NOMO-1 (cell line): ENCODE measurements around the gene SLC35D1.
"Not testable (repeated sequence)": the region's sequence is repeated elsewhere in the genome, so short reads cannot be mapped to it uniquely, and the experiment has no call there.

ENCODE experiments used
- DNase-seq, 2 experiments: peaks; one replicate each; lab custom pipeline; 2025; ENCODE audit not compliant: unreplicated experiment in 2 of 2; lab: John Stamatoyannopoulos, UW

Gene SLC35D1

DNA sequence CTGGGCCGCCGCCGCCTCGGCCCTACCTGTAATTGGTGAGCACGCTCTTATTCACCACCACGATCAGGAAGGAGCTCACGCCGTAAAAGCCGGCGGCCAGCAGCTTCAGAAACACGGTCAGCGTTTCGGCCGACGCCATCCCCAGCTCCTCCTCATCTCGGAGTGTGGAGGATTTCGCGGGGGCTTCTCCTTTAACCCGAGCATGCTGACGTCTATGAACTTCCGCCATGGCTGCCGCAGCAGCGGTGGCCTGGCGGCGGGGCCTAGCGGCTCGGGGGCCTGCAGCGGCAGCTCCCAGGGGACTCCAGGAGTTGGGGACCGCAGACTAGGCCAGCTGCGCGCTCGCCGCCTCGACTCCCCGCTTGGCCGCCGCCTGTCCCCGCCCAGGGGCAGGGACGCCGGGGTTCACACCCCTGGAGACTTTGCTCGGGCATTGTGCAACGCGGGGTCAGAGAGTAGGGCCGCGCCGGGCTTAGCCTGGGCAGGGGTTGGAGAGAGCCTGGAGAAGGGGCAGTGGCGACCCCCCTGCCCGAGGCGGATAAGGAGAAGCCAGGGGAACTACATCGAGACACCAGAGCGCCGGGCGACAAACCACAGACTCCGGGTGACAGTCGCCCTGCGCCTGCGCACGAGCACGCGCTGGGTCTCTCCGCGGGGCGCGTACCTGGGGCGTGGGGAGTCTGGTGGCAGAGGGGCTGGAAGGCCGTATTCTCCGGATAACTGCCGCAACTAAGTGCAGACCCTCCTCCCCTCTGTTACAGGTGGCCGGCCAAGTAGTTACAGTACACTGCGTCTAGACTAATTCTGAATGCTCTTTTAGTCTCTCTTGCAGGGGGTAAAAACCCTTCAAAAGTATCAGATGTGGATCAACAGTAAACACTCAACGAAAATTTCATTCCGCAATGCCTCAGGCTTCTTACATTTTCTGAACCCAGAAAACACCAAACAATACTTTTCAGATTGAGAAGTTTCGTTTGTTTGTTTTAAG, at the start of gene SLC35D1:
TSS of gene SLC35D1 (minus strand) at position 364 of the 988 bp plus-strand sequence. CDS start at position 229, 135 bp downstream.
- peak; percentile 50 to 66 for DNase-seq

DNA sequence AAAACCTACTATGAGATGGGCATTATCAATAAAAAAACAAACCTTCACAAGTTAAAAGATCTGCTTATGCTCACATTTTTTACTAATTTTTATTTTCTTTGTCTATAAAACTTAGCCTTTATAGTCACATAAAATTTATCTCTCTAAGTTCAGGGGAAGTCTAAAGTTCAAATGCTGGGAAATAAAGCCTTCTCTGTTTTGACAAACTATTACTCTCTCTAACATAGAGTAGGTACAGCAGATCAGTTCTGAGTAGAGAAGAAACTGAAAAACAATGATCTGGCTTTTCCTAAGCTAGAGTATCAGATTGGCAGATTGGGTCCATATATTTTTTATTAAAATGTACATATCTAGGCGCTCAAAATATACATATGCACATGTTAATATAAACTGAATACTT, 49.6 kb upstream of the SLC35D1 start:
- no peak for DNase-seq

DNA sequence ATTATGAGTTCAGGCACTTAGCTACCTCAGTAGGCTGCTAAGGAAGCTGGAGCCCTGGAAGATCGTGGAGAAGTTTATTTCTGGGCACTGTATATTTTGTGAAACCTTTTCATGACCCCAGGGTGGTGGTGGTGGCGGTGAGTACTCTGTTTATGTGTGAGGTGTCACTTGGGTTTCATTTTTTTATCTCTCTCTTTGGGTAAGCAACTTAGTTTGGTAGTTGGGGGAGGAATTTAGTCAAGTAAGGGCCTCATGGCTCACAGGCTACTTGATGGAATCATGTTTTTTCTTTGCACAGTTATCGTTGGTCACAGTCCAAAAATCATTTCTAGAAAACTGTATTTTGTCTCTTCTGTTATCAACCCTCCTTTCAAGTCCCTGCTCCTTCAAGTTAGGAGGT, 46.9 kb upstream of the SLC35D1 start:
- DNase-seq = no peak

DNA sequence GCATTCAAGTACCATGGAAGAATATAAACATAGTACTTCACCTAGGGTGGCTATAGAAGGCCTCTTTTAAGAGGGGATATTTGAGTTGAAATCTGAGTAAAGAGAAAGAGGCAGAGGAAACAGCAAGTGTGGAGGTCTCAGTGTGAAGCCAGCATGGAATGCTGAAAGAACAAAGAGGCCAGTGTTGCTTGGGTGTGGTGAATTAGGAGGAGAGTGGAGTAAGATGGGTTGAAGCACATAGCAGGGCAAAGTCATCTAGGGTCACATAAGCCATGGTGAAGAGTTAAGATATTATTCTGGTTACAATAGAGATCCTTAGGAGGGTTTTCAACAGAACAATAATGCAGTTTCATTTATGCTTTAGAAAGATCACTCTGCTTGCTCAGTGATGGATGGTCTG, 43.4 kb upstream of the SLC35D1 start:
- DNase-seq = no peak

DNA sequence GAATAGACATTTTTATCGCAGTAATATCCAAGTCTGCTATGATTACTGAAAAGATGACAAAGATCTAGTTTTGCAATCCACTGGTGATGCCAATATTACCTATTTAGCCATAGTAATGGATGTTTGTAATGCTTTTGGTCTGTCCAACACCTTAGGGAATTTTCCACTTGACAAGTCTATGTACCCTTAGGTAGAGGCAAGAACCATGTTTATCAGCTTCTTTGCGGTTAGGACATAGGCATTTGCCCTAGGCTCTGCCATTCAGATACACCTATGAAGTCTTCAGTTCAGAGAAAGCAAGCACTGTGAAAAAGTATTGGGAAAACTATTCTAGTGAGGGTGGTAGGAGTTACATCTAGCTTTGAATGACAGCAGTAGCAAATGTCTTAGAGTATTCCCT, 40.2 kb upstream of the SLC35D1 start:
- no peak for DNase-seq

DNA sequence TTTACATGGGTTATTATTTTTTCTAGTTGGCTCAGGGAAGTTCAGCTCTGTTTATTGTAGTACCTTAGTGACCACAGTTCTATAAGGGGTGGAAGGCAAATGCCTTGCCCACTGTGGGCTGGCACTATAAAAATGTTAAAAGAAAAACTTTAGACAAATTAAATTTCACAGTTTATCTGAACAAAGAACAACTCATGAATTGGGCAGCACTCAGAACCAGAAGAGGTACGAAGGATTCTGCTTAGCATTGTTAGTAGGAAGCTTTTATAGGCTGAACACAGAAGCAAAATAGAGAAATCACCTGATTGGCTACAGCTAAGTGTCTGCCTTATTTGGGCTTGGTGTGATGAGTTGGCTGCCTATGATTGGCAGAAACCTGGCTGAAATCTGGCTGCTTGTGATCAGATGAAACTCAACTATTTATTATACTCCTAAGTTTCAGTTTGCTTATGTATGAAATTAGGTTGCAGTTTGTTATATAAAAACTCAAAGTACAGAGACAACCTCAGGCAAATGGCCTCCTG, 35.8 kb upstream of the SLC35D1 start:
- DNase-seq = no peak

DNA sequence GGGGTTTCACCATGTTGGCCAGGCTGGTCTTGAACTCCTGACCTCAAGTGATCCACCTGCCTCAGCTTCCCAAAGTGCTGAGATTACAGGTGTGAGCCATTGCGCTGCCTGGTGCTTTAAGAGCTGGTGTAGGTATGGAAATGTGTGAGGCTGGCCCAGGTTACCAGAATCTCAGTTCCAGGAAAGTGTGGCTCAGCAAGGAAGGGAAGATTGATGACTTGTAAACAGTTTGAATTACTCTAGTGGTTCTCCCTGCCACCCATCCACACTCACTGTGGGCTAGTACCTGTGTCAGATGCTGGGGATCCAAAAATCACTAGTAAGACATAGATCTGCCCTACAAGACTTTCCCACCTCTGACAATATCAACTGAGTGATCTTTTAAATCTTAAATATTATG, 34.5 kb upstream of the SLC35D1 start:
- DNase-seq = no peak

DNA sequence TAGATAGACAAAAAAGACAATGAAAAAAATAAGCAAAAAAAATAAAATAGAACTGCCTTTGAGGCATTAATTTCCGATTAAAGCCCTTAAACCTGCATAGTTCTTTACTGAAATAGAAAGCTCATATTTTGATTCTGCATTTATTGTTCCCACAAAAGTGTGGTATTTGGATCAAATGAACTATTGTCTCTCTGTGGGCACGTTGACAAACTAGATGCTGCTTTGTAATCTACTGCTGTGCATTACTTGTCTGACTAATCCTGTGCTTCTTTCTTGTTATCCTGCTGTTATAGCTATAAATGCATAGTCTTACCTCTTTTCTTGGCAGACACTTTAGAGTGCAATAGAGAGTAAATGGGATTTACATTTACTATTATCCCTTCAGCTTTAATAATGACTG, 31.4 kb upstream of the SLC35D1 start:
- DNase-seq = no peak

DNA sequence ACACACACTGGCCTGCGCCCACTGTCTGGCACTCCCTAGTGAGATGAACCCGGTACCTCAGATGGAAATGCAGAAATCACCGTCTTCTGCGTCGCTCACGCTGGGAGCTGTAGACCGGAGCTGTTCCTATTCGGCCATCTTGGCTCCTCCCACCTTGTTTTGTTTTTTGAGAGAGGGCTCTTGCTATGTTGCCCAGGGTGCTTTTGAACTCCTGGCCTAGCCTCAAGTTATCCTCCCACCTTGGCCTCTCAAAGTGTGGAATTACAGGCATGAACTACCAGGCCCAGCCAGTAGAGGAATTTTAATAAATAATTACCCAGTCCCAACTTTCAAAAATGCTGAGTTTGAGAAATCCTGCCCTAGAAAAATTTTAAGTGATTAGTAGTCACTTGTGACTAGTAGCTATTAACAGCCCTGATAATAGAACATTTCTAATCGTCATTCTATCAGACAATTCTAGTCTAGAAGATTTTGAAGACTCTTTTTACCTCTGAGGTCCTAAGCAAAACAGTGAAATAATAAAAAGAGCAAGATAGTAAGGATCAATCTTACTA, 30.9 kb upstream of the SLC35D1 start:
- DNase-seq = no peak

DNA sequence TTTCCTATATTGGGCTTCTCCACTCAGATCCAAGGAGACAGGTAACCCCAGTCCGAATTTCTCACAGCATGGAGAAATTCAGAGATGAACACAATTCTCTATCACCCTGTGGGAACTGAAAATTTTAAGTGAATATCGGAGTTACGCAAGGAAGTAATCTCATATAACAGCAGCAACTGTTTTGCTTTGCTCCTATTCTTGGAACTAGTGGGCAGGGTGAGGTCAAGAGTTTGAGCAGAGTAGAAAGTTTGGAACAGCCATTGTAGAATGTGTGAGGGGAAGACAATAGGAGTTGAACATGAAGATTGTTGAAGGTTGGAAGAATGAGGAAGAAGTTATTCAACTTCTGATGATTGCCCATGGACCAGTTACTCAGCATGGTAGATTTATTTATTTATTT, 24.3 kb upstream of the SLC35D1 start:
- no peak for DNase-seq

DNA sequence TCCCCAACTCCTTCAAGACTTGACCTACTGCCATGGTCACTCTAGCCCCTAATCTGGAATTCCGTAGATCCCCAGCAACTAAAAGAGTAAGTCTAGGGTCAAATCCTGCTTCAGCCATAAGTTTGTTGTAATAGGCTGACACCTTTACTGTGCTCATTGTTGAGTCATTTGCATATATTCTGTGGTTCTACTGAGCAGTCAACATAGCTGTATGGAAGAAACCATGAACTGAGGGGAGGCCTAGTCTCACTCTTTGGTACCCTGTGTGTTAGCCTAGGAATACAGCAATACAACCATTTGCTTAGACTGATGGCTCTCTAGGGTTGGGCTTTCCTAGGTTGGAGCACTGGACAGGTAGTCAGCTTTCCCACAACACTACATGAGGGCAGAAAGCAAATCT, 23.6 kb upstream of the SLC35D1 start:
- no peak for DNase-seq

DNA sequence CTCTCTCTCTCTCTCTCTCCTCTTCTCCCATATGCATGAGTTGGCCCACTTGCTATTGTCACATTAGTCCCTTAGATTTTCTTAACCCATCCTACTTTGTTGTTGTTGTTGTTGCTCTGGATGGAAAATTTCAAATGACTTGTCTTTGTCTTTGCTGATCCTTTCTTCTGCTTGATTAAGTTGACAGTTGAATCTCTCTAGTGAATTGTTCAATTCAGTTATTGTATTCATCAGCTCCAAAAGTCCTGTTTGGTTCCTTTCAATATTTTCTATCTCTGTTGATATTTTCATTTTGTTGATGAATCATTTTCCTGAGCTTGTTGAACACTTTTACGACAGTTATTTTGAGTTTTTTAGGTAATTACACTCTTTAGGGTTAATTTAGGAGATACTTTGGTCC, 18.8 kb upstream of the SLC35D1 start:
- no peak for DNase-seq

DNA sequence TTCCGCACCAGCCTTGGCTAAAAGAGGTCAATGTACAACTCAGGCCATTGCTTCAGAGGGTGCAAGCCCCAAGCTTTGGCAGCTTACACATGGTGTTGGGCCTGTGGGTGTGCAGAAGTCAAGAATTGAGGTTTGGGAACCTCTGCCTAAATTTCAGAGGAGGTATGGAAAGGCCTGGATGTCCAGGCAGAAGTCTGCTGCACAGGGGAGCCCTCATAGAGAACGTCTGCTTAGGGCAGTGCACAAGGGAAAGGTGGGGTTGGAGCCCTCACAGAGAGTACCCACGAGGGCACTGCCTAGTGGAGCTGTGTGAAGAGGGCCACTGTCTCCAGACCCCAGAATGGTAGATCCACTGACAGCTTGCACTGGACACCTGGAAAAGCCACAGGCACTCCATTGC, 13.7 kb upstream of the SLC35D1 start:
- DNase-seq = not testable (repeated sequence)

DNA sequence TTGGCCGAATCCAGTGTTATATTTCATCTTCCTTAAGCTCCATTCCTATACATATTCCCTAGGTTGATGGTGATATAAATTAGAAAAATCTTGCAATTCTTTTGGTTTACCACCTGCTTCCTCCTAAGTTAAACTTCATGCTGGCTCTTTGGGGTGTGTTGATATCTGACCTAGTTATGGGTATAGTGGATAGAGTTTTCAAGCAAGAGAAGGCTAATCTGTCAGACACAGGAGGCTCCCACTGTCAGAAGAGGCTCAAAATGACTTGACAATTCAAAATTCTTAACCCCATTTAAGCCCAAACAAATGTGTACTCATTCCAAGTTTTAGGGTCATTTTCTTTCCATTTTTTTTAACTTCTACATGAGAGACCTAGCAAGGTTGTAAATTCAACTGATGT, 8.5 kb upstream of the SLC35D1 start:
- DNase-seq = no peak

DNA sequence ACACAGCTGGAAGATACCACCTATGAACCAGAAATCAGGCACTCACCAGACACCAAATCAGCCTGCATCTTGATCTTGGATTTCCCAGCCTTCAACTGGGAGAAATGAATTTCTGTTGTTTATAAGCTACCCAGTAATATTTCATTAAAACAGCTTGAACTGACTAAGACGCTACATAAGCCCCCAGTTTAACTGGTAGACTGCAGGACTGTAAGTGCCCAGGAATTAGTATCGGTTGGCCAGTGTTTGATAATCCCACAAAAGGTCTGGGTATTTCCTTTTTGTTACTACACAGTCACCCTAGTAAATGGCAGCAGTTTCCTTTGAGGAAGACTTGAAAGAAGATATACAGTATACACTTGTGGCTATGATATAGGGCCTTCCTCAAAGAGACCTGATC, 7.3 kb upstream of the SLC35D1 start:
- DNase-seq = no peak

DNA sequence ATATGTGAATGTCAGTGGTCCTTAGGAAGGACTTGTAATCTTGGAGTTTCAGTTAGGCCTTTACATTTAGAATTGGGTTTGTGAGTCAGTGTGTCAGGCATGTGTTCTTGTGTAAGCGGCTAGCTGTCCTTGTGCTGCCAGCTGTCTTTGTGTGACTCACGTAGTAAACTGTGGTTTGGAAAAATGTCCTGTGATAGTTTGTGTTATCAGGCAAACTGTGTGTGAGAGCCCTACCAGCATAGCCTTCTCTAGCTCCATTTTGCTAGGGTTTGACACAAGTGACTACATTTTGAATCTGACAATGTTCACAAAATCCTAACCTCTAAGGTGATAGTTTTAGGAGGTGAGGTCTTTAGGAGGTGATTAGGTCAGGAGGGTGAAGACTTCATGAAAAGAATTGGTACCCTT, 6.9 kb upstream of the SLC35D1 start:
- no peak for DNase-seq

DNA sequence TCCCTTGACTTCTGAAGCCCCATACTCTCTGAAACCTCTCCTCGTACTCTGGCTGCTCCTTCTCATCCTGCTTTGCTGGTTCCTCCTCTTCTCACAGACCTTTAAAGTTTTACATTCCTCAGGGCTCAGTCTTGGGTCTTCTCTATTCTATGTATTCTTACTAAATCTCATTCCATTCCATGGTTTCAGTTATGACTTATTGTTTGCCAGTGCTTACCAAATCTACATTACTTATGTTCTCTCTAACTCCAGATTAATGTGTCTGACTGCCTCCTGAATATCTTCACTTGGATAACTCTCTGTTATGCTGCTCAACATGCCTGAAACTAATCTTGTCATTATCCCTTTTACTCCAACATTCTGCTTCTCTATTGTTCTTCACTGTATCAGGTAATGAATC, 5.4 kb upstream of the SLC35D1 start:
- no peak for DNase-seq

DNA sequence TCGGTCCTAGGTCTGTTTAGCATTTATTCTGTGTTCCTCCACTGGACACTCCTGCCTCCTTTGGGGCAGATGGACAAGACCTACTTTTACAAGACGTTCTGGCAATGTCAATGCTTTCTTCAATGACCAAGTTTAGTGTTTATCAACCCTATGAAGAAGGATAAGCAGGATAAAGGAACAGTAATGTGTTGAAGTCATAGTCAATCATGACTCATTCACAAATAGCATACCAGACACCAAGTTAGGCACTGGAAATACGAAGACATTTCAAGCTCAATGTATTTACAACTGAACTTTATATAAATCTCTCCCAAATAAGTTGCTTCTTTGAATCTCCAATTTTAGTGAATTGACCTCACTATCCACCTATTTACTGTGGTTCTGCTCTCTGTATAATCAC, 4.8 kb upstream of the SLC35D1 start:
- DNase-seq = no peak

DNA sequence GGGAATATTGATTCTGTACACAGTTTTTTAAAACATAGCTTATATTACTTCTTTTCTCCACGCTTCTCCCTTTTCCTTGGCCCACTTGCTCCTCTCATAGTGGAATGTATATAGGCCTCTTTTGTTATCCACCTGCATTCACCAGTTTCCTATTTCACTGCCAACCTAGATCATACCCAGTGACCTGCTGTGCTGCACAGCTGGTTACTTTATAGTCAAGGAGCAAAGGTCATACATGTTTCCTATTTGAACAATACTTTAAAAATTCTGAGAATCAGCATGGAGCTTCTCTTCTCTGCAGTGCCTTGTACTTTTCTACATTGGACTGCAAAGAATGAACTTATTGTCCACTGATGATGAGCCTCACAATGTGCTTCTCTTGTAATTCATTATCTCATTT, 4.3 kb upstream of the SLC35D1 start:
- DNase-seq = no peak

DNA sequence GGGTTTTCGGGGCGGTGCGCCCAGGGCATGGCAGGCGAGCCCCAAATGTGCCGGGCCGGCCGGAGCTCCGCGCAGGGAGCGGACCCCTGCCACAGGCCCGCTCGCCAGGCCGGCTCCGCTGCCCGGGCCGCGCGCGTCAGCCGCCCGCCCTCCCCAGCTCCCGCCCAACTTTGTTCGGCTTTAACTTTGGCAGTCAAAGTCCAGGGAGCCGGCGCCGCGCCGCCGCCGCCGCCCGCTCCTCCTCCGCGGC, 488 bp downstream of the SLC35D1 start:
- peak in 1 of 2 experiments; percentile 36 for DNase-seq

DNA sequence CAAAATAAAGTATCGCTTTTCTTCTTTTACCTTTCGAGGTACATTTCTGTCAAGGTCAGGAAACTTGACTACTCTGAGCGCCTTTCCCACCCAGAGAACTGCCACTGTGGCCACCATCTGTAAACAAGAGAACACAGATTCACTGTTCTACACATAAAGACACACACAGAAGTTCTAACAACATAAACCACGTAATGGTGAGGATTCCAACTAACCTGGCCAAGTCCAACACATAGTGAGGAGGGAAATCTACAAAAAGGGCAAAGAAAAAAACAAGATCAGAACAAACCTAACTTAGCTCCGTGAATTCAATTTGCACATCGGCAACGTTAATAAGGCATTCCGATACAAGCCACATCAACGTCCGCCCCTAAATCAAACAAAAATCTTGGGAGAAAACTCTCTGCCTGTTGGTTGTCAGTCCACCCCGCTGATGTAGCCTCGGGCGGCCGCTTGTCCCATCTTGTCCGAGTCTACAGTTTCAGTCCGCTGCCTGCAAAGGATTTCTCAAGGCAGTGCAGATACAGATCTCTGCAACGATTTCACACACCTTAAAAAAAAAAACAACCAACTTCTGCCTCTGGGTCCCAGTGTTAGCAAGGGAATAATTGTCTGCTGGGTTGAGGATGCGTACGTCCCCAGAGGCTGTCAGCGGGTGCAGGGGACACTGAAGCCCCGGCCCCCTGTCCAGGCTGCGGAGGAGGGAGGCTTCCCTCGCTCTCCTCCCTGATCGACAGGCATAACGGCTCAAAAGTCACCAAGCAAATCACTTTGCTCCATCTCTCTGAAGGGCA, 1.0 kb downstream of the SLC35D1 start:
- DNase-seq = peak in 1 of 2 experiments; percentile 35

DNA sequence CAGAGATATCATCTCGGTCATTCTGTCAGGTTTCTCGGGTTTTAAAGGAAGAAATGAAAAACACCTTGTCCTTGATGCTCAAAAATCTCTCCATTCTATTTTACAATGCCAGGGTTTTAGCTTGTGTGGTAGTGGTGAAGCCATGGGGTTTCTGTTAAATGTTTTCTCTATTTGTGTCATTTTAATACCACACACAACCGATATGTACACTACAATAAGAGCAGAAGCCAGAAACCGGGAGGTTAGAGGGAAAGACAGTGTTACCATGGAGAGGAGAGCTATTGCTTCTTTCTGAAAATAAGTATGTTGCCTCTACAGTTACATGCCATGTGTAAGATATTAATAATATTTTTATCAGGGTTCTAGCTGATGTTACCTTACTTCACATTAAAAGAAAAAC, 2.8 kb downstream of the SLC35D1 start:
- DNase-seq = no peak
